Liver (tissue), 3 donors: Measurements from ENCODE around the gene CLCN4.

Experiments used
- CTCF ChIP-seq: fragments of 150-350 bp; IDR thresholded peaks from 2 replicates; pipeline ENCODE4 v1.5.1; 2017; ENCODE audit warnings: improper control_type of control experiment, low read depth, low read length; ENCODE audit not compliant: missing input control
- JUND ChIP-seq, 2 donors: IDR thresholded peaks; 2 replicates each; pipeline ENCODE4 v1.6.1; 2016; ENCODE audit warnings: antibody characterized with exemption in 2 of 2
- MAX ChIP-seq: IDR thresholded peaks from 2 replicates; pipeline ENCODE4 v1.6.1; 2016; ENCODE audit warnings: antibody characterized with exemption
- REST ChIP-seq: IDR thresholded peaks from 2 replicates; pipeline ENCODE4 v1.6.1; 2016; ENCODE audit warnings: antibody characterized with exemption, mild to moderate bottlenecking
- TAF1 ChIP-seq: conservative IDR thresholded peaks from 2 replicates; pipeline ENCODE4 v1.6.1; 2016; ENCODE audit warnings: antibody characterized with exemption, mild to moderate bottlenecking
- ZBTB33 ChIP-seq: IDR thresholded peaks from 2 replicates; pipeline ENCODE4 v1.6.1; 2016; ENCODE audit warnings: antibody characterized with exemption
- donor health status: healthy.
- donor health status: healthy.

GRCh38 chrX:10278716-10279115, 121.9 kb downstream of the CLCN4 start:
- no peak for TF ChIP-seq CTCF
- no peak for TF ChIP-seq REST
- no peak for TF ChIP-seq JUND (IDR thresholded peaks at IDR 0.05)
- no peak for TF ChIP-seq TAF1
- no peak for TF ChIP-seq MAX
- no peak for TF ChIP-seq ZBTB33
